Activated CD4-positive, alpha-beta T cell treated with anti-CD3 and anti-CD28 coated beads for 48 hours (primary cell): Measurements from ENCODE around the gene SOD2.
"Not testable (repeated sequence)": the region's sequence is repeated elsewhere in the genome, so short reads cannot be mapped to it uniquely, and the experiment has no call there.

Source experiments
- DNase-seq: peaks from one replicate; pipeline ENCODE4 v3.0.0-alpha.2; 2020

SOD2 gene

DNA sequence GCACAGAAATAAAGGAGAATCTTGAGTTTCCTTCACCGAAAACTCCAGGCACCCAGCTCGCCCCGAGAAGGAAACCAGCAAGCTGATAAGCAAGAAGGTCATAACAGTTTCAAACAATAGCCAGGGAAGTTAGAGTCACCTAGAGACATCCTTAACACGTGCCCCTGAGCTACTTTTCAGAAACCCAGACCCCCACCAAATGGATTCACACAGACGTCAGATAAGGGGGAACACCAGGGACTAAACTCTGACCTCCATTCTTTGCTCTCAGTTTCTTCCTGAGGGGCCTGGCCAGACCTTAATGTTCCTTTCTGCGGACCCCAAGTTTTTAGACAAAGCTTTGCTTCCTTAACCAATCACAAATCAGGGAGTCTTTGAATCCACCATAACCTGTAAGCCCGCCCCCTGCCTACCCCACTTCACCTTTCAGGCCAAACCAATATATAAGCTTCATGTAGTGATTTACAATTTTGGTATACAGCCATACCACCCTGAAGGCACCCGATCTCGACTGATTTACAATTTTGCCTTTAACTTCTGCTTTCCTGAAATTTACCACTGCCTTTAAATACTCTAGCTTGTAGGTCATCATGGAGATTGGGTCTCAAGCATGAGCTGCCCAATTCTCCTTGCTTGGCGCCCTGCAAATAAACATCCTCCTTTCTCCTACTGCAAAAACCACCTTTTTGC lies 11.7 kb downstream of the SOD2 start:
- DNase-seq: no peak

DNA sequence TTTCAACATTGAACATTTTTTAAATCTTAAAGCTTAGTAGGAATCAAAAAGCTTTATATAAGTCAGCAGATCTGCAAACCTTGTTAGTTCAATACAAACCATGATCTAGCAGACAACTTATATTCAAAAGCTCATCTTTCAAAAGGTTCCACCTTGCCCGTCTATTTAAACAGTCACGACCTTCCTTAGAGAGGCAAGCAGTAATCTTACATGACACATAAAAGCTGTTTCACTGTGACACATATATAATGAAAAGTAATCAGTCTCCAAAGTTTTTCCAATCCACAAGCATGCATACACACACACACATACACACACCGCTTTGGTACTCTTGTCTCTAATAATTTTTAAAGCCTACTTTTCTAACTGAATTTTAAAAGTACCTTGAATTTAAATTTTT lies 12.9 kb downstream of the SOD2 start:
- DNase-seq: no peak

DNA sequence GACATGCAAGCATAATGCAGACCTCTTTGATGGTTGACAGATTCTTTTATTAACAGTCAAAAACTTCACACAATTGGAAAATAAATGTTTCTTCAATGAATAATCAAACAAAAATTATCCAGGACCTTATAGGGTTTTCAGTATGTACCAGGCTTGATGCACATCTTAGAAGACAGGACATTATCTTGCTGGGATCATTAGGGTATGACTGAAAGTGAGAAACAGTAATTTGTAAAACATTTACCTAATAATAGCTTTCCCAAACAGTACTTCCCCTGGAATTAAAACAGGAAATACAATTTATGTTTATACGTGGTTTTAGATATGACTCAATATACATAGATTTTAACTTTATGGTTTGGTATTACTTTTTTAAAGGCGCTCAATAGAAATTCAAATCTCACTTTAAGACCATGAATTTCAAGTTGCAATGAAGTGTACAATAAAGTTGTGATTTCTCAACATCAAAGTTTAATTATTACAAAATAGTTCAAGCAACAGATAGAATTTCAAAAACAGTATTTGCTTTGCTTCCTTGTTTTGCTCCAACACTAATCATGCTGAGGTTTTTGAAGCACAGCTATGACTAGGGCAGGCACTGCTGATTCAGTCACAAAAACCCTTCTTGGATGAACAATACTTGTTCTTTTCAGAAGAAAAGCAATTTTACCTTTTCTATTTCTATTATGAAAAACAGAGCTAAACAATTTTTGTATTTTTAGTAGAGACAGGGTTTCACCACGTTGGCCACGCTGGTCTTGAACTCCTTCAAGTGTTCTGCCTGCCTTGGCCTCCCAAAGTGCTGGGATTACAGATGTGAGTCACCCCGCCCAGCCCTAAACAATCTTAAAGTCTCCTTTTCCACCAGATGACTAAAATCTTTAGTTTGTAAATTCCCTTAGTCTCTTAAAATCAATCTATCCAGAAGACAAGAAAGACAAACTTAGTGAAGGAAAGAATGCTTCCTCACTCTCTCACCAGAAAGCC lies 13.7 kb downstream of the SOD2 start:
- DNase-seq: peak; percentile 63

DNA sequence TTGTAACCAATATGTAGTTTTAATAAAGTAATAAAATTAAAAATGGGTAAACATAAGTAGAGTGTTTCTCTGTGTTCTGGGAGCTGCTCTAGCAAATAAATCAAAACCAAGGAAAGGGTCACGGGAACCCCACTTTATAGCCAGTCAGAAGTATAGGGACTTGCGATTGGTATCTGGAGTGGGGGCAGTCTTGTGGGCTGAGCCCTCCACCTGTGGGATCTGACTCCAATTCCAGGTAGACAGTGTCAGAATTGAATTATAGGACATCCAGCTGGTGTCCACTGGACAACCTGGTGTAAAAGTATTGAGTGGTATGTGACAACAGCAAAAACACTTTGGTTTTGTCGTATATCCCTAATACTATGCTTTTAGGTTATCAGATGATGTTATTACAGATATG lies 14.5 kb downstream of the SOD2 start:
- no peak for DNase-seq

DNA sequence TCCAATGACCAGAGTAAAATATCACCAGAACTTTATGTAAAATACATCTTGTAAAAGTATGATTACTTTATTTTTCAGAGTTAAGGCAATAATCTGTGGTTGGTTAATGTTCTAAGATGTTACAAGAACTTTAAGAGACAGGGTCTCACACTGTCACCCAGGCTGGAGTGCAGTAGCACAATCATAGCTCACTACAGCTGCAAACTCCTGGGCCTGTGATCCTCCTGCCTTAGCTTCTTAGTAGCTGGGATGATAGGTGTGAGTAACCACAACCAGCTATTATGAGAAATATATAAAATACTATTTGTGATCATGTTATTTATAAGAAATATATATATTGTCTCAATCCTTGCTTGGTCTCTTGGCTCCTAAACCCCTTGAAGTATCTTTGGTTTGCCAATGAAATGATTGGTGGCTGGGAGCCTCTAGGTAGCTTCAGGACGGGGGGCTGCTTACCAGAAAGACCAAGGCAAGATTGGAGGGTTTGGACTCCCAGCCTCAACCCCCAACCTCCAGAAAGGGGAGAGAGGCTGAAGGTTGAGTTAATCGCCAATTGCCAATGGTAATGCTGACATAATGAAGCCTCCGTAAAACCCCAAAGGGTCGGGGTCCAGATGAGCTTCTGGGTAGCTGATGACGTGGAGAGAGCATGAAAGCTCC lies 15.4 kb downstream of the SOD2 start:
- no peak for DNase-seq

DNA sequence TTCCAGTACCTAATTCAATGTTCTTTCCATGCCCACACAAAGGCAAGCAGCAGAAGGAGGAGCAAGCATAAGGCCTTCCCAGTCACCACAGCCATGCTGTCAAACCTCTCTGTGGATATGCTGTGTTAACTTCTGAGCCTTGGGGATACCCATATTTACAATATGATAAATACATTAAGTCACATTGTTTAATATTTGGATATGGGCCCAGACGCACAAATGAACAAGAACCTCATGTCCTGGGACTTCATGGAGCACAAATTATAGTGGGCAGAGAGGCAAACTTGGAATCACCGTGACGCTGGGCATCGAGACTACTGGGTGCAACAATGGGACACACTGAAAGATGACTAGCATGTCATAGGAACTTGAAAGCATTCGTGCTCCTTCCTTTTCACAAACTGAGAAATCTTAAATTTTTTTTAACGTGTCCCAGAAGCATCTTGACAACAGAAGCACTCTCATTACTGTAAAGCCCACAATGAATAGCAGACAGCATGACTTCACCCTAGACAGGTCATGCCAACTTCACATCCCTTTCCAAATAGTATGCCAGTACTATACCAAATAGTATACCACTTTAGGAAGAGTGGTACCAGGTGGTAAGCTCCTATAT lies 16.0 kb downstream of the SOD2 start:
- DNase-seq: no peak

DNA sequence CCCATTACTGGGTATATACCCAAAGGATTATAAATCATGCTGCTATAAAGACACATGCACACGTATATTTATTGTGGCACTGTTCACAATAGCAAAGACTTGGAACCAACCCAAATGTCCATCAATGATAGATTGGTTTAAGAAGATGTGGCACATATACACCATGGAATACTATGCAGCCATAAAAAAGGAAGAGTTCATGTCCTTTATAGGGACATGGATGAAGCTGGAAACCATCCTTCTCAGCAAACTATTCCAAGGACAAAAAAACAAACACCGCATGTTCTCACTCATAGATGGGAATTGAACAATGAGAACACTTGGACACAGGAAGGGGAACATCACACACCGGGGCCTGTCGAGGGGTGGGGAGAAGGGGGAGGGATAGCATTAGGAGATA lies 16.8 kb downstream of the SOD2 start:
- DNase-seq: not testable (repeated sequence)

DNA sequence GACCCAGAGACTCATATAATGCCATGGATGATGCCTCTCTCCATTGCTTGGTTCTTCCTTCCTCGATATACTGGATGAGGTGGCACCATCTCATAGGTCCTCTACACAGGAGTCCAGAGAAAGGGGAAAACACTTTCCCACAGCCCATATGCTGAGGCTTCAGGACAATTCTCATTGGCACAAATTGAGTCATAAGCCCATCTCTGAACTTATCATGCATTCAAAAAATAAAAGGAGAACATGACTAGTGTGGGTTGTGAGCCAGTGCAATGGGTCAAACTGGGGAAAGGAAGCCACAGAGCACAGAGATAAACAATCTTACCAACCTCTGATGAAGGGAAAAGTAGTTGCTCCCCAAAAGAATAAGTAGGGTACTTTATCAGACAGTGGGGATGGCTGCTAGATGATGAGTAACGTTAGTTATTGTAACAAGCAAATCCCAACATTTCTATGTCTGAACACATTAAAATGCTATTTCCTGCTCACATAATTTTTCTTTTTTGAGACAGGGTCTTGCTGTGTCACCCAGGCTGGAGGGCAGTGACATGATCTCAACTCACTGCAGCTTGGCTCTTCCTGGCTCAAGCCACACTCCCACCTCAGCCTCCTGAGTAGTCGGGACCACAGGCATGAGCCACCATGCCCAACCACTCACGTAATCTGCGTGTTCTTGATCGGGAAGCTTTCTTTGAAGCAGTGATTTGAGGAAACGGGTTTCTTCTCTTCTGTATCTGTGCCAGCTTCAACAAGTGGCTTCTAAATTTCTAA lies 27.0 kb downstream of the SOD2 start:
- DNase-seq: no peak

DNA sequence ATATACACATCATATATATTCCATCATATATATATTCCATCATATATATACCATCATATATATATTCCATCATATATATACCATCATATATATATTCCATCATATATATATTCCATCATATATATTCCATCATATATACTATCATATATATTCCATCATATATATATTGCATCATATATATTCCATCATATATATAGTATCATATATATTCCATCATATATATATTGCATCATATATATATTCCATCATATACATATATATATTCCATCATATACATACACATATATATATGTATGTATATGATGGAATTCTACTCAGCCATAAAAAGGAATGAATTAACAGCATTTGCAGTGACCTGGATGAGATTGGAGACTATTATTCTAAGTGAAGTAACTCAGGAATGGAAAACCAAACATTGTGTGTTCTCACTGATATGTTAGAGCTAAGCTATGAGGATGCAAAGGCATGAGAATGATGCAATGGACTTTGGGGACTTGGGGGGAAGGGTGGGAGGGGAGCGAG lies 29.6 kb downstream of the SOD2 start:
- DNase-seq: not testable (repeated sequence)

DNA sequence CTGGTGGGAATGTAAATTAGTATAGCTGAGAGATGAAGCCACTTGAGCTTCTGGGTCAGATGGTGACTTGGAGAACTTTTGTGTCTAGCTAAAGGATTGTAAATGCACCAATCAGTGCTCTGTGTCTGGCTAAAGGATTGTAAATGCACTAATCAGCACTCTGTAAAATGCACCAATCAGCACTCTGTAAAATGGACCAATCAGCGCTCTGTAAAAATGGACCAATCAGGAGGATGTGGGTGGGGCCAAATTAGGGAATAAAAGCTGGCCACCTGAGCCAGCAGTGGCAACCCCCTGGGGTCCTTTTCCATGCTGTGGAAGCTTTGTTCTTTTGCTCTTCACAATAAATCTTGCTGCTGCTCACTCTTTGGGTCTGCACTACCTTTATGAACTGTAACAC lies 31.1 kb downstream of the SOD2 start:
- DNase-seq: not testable (repeated sequence)

DNA sequence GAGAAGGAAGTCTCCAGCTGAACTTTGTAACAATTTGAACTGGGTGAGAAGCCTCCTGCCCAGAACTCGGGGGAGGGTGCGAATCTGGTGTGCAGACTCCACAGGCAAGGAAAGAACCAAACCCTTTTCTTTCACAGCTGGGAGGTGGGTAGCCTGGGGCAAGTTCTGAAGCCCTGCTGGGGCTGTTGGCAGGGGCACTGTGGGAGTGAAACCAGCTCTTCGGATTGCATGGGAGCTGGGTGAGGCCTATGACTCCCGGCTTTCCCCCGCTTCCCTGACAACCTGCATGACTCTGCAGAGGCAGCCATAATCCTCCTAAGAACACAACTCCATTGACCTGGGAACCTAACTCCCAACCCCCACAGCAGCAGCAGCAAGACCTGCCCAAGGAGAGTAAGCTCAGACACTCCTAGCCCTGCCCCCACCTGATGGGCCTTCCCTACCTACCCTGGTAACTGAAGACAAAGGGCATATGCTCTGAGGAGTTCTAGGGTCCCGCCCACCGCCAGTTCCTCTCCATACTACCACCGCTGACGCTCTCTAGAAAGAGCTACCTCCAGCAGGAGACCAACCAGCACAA lies 37.5 kb downstream of the SOD2 start:
- no peak for DNase-seq

DNA sequence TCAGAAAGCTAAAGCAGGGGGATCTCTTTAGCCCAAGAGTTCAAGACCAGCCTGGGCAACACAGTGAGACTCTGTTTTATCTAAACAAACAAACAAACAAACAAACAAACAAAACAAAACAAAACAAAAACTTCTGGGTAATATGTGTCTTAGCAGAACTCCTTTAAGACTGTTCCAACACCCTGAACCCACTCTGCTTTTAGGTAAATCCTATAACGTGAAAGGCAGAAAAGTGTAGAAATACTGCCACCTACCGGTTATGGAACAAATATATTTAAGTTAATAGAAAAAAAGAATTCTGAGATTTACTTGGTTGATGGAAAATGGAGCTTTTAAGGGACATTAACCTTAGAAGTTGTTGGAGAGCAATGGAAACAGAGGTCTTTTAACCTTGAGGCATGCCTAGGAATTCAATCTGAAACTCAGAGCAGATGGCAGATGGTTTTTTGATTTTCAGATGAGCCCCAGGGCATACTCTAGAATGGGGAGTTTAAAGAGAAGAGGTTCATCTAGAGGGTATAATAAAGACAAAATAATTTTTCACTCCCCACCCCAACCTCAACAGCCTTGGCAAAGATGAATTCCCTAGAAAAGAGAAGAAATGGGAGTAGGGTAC lies 38.5 kb downstream of the SOD2 start:
- no peak for DNase-seq

DNA sequence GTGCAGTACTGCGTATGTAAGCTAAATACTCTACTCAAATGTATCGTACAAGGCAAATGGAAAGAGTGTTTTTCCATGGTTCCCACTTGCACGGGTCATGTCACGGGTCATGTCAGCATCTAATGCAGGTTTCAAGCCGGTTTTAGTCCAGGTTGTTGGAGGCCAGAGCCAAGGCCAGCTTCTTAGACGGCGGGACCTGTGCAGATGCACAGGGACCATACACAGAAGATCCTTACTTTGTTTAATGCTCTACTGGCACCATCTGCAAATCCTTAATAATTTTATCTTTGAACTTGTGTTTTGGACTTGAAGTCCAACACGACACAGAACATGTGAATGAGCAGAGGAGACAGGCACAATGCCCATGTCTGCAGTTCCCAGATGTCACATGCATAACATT lies 42.7 kb downstream of the SOD2 start:
- no peak for DNase-seq

DNA sequence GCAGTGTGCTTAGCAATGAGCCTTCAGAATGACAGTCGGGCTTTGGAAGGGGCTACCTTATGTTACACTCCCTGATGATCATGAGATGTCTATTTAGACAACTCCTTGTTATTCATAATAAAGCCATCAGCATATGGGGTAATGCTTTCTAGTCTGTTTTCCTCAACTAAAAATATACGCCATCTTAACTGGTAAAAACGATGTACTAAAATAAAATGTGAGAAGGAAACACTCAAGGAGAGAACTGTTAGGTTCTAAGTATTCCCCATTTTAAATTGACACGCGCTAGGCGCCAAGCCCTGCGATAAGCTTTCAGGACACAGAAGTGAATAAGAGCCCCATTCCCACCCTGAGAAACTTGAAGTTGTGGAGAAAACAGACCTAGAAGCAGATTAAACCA lies 43.6 kb downstream of the SOD2 start:
- no peak for DNase-seq

DNA sequence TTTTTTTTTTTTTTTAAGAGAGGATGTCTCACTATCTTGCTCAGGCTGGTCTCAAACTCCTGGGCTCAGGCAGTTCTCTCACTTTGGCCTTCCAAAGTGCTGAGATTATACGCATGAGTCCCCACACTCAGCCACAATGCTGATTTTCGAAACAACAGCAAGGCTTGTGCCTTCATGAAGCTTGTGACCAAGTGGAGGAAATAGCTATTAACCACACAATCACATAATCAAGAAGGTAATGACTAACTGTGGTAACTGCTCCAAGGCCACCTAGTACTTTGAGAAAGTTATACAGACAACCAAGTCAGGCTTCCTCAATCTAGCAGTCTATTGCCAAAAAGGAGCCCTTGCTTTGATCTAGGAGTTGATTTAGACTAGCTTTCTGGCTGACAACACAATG lies 46.3 kb downstream of the SOD2 start:
- no peak for DNase-seq

DNA sequence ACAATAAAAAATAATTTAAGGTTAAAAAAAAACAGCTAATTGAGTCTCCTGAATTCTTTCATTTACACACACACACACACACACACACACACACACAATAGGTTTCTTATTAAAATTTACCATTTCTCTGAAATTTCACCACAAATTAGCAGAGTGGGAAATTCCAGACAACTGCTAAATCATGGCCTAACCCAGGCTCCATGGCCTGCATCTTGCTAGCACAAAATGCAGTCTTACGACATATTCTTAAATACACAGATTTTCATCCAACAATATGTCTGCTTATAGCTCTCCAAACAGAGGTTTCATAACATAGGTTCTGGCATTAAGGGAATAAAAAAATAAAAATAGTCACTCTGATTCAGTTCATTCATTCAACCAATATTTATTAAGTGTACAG lies 46.9 kb downstream of the SOD2 start:
- DNase-seq: no peak

DNA sequence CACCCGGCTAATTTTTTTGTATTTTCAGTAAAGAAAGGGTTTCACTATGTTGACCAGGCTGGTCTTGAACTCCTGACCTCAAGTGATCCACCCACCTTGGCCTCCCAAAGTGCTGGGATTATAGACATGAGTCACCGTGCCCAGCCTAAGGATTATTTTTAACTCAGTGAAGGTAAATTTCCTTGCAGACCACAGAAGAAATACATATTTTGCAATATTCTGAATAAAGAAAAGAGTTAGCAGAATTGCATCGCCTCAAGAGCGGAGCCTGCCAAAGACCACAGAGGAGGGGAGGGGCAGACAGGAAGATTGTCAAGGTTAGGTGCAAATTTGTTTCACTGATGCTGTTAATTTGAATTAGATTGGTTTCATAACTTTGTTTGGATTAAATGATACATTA lies 47.4 kb downstream of the SOD2 start:
- no peak for DNase-seq
